GM23338 (cell line): Measurements from ENCODE around the gene AKAP9.

ENCODE experiments used
- CREB1 ChIP-seq: fragments of 250-450 bp; sonication (Bioruptor Pico); IDR thresholded peaks from 2 replicates; pipeline ENCODE4 v1.5.0; 2020; ENCODE audit warnings: low read depth, mild to moderate bottlenecking, moderate library complexity
- EZH2 ChIP-seq: fragments of 200-600 bp; sonication (generic); IDR thresholded peaks from one replicate; pipeline ENCODE4 v1.8.0; 2017; ENCODE audit warnings: antibody characterized with exemption, mild to moderate bottlenecking, low read depth; ENCODE audit not compliant: unreplicated experiment
- EZH2phosphoT487 ChIP-seq: fragments of 200-600 bp; sonication (generic); IDR thresholded peaks from one replicate; pipeline ENCODE4 v1.8.1; 2018; ENCODE audit warnings: antibody characterized with exemption; ENCODE audit not compliant: unreplicated experiment
- JUNB ChIP-seq: IDR thresholded peaks from one replicate; pipeline ENCODE4 v1.6.1; 2016; ENCODE audit warnings: antibody characterized with exemption; ENCODE audit not compliant: unreplicated experiment
- NANOG ChIP-seq: IDR thresholded peaks from 2 replicates; pipeline ENCODE4 v1.6.1; 2016; ENCODE audit warnings: antibody characterized with exemption, borderline replicate concordance
- POLR2AphosphoS5 ChIP-seq: IDR thresholded peaks from 2 replicates; pipeline ENCODE4 v1.6.1; 2016; ENCODE audit warnings: antibody characterized with exemption, low read depth
- ZNF331 ChIP-seq: fragments of 250-450 bp; sonication (Bioruptor Pico); IDR thresholded peaks from 2 replicates; pipeline ENCODE4 v1.5.0; 2020; ENCODE audit warnings: low read depth, mild to moderate bottlenecking, moderate library complexity
- TF ChIP-seq, protein P1 (sequence below): IDR thresholded peaks from one replicate; pipeline ENCODE4 v1.6.1; 2018; ENCODE audit warnings: antibody characterized with exemption; ENCODE audit not compliant: unreplicated experiment
- TF ChIP-seq, protein P2 (sequence below), 2 experiments: fragments of 200-600 bp in 1 of 2; sonication (generic) in 1 of 2; conservative IDR thresholded peaks; 2 replicates each; pipeline versions ENCODE4 v1.5.1 to v1.6.1; 2016 to 2017; ENCODE audit warnings: antibody characterized with exemption in 2 of 2, low read depth in 2 of 2, mild to moderate bottlenecking in 2 of 2, moderate library complexity in 1 of 2
- TF ChIP-seq, protein P3 (sequence below): IDR thresholded peaks from 2 replicates; pipeline ENCODE4 v1.6.1; 2016; ENCODE audit warnings: antibody characterized with exemption

DNA sequence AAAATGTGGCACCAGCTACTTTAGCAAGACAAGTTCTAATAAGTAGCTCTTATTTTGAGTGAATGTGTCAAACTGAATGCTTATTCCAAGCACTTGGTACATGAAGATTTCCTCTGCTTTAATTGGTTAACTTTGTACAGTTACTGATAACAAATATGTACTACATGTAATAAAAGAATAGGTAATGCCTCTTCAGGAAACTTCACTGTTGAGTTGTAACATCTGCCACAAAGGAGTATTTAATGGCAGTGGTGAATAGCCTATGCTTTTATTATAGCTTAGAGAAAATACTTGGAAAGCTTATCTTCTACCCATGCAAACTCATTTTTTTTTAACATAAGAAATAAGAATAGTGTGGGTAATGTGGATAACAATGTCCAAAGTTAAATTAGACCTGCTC lies 111.0 kb downstream of the AKAP9 start:
- TF ChIP-seq POLR2AphosphoS5 (no peak), JUNB (no peak), EZH2phosphoT487 (no peak), EZH2 (no peak), CREB1 (CRISPR knock-in tag) (no peak), ZNF331 (CRISPR knock-in tag) (no peak), NANOG (no peak)
- TF ChIP-seq, protein P1, sequence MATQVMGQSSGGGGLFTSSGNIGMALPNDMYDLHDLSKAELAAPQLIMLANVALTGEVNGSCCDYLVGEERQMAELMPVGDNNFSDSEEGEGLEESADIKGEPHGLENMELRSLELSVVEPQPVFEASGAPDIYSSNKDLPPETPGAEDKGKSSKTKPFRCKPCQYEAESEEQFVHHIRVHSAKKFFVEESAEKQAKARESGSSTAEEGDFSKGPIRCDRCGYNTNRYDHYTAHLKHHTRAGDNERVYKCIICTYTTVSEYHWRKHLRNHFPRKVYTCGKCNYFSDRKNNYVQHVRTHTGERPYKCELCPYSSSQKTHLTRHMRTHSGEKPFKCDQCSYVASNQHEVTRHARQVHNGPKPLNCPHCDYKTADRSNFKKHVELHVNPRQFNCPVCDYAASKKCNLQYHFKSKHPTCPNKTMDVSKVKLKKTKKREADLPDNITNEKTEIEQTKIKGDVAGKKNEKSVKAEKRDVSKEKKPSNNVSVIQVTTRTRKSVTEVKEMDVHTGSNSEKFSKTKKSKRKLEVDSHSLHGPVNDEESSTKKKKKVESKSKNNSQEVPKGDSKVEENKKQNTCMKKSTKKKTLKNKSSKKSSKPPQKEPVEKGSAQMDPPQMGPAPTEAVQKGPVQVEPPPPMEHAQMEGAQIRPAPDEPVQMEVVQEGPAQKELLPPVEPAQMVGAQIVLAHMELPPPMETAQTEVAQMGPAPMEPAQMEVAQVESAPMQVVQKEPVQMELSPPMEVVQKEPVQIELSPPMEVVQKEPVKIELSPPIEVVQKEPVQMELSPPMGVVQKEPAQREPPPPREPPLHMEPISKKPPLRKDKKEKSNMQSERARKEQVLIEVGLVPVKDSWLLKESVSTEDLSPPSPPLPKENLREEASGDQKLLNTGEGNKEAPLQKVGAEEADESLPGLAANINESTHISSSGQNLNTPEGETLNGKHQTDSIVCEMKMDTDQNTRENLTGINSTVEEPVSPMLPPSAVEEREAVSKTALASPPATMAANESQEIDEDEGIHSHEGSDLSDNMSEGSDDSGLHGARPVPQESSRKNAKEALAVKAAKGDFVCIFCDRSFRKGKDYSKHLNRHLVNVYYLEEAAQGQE = no peak
- TF ChIP-seq, protein P2, sequence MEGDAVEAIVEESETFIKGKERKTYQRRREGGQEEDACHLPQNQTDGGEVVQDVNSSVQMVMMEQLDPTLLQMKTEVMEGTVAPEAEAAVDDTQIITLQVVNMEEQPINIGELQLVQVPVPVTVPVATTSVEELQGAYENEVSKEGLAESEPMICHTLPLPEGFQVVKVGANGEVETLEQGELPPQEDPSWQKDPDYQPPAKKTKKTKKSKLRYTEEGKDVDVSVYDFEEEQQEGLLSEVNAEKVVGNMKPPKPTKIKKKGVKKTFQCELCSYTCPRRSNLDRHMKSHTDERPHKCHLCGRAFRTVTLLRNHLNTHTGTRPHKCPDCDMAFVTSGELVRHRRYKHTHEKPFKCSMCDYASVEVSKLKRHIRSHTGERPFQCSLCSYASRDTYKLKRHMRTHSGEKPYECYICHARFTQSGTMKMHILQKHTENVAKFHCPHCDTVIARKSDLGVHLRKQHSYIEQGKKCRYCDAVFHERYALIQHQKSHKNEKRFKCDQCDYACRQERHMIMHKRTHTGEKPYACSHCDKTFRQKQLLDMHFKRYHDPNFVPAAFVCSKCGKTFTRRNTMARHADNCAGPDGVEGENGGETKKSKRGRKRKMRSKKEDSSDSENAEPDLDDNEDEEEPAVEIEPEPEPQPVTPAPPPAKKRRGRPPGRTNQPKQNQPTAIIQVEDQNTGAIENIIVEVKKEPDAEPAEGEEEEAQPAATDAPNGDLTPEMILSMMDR (conservative IDR thresholded peaks at IDR 0.05; ENCODE audit: low read depth in 2 of 2) = no peak
- TF ChIP-seq, protein P3, sequence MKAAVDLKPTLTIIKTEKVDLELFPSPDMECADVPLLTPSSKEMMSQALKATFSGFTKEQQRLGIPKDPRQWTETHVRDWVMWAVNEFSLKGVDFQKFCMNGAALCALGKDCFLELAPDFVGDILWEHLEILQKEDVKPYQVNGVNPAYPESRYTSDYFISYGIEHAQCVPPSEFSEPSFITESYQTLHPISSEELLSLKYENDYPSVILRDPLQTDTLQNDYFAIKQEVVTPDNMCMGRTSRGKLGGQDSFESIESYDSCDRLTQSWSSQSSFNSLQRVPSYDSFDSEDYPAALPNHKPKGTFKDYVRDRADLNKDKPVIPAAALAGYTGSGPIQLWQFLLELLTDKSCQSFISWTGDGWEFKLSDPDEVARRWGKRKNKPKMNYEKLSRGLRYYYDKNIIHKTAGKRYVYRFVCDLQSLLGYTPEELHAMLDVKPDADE = no peak
